ENCODE measurements around the gene DENND4A.

- TF ChIP-seq CTCF (IDR thresholded peaks at IDR 0.05; ENCODE audit: insufficient read depth, low read length, poor library complexity, severe bottlenecking) (no peak), EZH2phosphoT487 (conservative IDR thresholded peaks at IDR 0.05; ENCODE audit: low read length) (no peak)
These were observed 48.3 kb downstream of the DENND4A start for GRCh38 chr15:65743637-65744252.
